ENCODE results near the gene URGCP. TPM values are rescaled to one million over a fixed set of nuclear protein-coding genes. Genes with fewer than 3 reads are reported as not detected.
"Not testable (repeated sequence)": the region's sequence is repeated elsewhere in the genome, so short reads cannot be mapped to it uniquely, and the experiment has no call there.

URGCP gene
- total RNA-seq, 1 experiment from 2014 or later: 48.3 TPM

DNA sequence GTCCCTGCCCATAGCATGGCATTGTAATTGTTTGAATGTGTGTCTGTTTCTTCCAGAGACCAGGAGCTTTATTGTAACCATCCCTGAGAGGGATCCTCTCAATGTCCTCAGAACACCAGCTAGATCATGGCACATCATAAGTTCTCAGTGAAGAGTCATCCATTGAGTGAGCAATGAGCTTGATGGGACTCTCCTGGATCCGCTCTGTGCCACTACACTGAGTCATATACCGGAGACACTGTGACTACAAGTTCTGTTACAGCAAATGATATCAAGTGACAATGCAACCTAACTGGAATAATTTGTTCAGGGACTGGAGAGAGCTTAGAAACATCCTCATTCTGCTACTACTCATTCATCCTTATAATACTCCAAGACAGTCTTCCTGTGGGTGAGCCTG is 62.1 kb downstream of the URGCP start:
- CTCF ChIA-PET: interaction anchor here (0.7 kb wide), 1 partner anchor 221 kb away, joined by 4 read pairs; no protein-coding TSS in a partner anchor
- H3K9me3 Mint-ChIP-seq (ENCODE audit: low read depth, unreplicated experiment): no peaks in the 10 kb centered on the region
- no peaks in the 10 kb centered on the region for H3K36me3 Mint-ChIP-seq (ENCODE audit: insufficient read depth, unreplicated experiment)
- H3K4me1 Mint-ChIP-seq (ENCODE audit: low read depth, unreplicated experiment): no peaks in the 10 kb centered on the region
- no peak overlapping the region for H3K4me3 Mint-ChIP-seq (ENCODE audit: low read depth, unreplicated experiment)
- BruUV-seq (replicated peaks): no TSS peak
- TF ChIP-seq, protein P1, sequence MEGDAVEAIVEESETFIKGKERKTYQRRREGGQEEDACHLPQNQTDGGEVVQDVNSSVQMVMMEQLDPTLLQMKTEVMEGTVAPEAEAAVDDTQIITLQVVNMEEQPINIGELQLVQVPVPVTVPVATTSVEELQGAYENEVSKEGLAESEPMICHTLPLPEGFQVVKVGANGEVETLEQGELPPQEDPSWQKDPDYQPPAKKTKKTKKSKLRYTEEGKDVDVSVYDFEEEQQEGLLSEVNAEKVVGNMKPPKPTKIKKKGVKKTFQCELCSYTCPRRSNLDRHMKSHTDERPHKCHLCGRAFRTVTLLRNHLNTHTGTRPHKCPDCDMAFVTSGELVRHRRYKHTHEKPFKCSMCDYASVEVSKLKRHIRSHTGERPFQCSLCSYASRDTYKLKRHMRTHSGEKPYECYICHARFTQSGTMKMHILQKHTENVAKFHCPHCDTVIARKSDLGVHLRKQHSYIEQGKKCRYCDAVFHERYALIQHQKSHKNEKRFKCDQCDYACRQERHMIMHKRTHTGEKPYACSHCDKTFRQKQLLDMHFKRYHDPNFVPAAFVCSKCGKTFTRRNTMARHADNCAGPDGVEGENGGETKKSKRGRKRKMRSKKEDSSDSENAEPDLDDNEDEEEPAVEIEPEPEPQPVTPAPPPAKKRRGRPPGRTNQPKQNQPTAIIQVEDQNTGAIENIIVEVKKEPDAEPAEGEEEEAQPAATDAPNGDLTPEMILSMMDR (IDR thresholded peaks at IDR 0.05; ENCODE audit: unreplicated experiment): no peak
- H3K27me3 Mint-ChIP-seq (ENCODE audit: unreplicated experiment): no peaks in the 10 kb centered on the region
- no peak overlapping the region for H3K27ac Mint-ChIP-seq (ENCODE audit: unreplicated experiment)
- no peak for DNase-seq
- intact Hi-C loops (cut with micrococcal nuclease; ENCODE audit: unreplicated experiment): no loop called here

DNA sequence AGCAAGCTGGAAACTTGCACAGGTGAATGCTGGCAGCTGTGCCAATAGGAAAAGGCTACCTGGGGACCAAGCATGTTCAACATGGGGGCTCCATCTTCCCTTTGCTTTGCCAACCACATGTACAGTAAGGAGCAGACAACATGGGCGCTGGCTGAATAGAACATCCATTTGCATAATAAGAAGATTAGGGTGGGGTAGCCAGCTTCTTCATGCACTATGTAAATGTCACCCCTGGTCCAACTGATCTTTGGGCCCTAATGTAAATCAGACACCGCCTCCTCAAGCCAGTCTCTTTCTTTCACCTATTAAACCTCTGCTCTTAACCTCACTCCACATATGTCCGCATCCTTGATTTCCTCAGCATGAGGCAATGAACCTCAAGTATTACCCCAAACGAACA is 63.1 kb downstream of the URGCP start:
- CTCF ChIA-PET: interaction anchor here (1.8 kb wide), 1 partner anchor 261 kb away, joined by 6 read pairs; the partner anchor contains the start of gene STK17A
- TF ChIP-seq, protein P1 (IDR thresholded peaks at IDR 0.05; ENCODE audit: unreplicated experiment): no peak
- H3K27ac Mint-ChIP-seq (ENCODE audit: unreplicated experiment): no peak overlapping the region
- H3K36me3 Mint-ChIP-seq (ENCODE audit: insufficient read depth, unreplicated experiment): no peaks in the 10 kb centered on the region
- intact Hi-C loops (cut with micrococcal nuclease; ENCODE audit: unreplicated experiment): no loop called here
- no peak overlapping the region for H3K4me3 Mint-ChIP-seq (ENCODE audit: low read depth, unreplicated experiment)
- BruUV-seq (replicated peaks): no TSS peak
- no peak for DNase-seq
- no peaks in the 10 kb centered on the region for H3K9me3 Mint-ChIP-seq (ENCODE audit: low read depth, unreplicated experiment)
- no peaks in the 10 kb centered on the region for H3K4me1 Mint-ChIP-seq (ENCODE audit: low read depth, unreplicated experiment)
- no peaks in the 10 kb centered on the region for H3K27me3 Mint-ChIP-seq (ENCODE audit: unreplicated experiment)

DNA sequence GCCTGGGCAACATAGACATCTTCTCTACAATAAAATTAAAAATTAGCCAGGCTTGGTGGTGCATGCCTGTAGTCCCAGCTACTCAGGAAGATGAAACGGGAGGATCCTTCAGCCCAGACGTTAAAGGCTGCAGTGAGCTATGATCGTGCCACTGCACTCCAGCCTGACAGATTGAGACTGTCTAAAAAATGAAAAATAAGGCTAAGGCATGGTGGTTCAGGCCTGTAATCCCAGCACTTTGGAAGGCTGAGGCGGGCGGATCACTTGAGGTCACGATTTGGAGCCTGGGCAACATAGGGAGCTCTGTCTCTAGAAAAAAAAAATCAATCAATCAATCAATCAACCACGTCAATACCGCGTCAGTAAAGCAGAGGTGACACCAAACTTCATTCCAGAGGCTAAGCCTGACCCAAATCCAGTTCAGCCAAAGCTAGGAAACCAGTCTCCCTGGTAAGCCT is 68.2 kb downstream of the URGCP start:
- Mint-ChIP-seq H3K27me3 (ENCODE audit: unreplicated experiment) (no peaks in the 10 kb centered on the region), H3K4me1 (ENCODE audit: low read depth, unreplicated experiment) (peaks cover 18% of the 10 kb centered on the region), H3K9me3 (ENCODE audit: low read depth, unreplicated experiment) (peaks cover 2% of the 10 kb centered on the region), H3K27ac (ENCODE audit: unreplicated experiment) (no peak overlapping the region), H3K4me3 (ENCODE audit: low read depth, unreplicated experiment) (peak overlapping the region; percentile 66), H3K36me3 (ENCODE audit: insufficient read depth, unreplicated experiment) (no peaks in the 10 kb centered on the region)
- TF ChIP-seq, protein P1 (IDR thresholded peaks at IDR 0.05; ENCODE audit: unreplicated experiment): no peak
- no peak for DNase-seq
- intact Hi-C loops (cut with micrococcal nuclease; ENCODE audit: unreplicated experiment): loop anchor here (2.0 to 10.0 kb wide), 6 partner anchors 109 to 896 kb away; partner anchors contain the start of genes COA1 and STK17A
- no TSS peak for BruUV-seq (replicated peaks)
- CTCF ChIA-PET: interaction anchor here (1.0 to 1.5 kb wide), 6 partner anchors 13 to 256 kb away, joined by 3 to 16 read pairs (median 4); partner anchors contain the start of genes MRPS24 and STK17A

DNA sequence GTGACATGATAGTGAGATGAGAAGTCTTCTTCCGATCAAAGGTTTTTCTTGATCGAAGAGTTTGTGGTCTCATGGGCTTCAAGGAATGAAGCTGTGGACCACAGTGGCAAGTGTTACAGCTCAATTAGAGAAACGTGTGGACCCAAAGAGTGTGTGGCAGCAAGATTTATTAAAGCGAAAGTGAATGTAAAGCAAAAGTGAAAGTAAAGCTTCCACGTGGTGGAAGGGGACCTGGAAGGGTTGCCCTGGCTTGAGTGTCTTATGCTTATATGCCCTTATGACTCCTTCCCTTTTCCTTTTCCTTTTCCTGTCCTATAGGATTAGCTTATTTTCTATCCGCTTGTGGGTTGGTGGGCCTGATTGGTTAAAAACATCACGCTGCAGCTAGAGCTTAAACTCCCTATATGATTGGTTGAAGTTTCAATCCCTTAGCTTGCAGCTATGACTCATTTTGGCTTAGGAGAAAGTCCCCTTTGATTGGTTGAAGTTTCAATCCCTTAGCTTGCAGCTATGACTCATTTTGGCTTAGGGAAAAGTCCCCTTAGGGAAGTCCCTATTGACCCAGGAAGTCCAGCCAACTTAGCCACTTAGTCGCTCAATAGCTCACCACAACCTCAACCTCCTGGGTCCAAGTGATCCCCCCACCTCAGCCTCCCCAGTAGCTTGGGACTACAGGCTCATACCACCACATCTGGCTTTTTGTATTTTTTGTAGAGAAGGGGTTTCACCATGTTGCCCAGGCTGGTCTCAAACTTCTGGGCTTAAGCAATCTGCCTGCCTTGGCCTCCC is 71.7 kb downstream of the URGCP start:
- intact Hi-C loops (cut with micrococcal nuclease; ENCODE audit: unreplicated experiment): loop anchor here (5.0 to 10.0 kb wide), 4 partner anchors 190 to 892 kb away; no protein-coding TSS in a partner anchor
- CTCF ChIA-PET: interaction anchor here (0.9 to 1.0 kb wide), 2 partner anchors 10 to 187 kb away, joined by 3 read pairs; no protein-coding TSS in a partner anchor
- H3K4me1 Mint-ChIP-seq (ENCODE audit: low read depth, unreplicated experiment): peaks cover 27% of the 10 kb centered on the region
- no TSS peak for BruUV-seq (replicated peaks)
- no peaks in the 10 kb centered on the region for H3K27me3 Mint-ChIP-seq (ENCODE audit: unreplicated experiment)
- peak overlapping the region; percentile 40 for H3K27ac Mint-ChIP-seq (ENCODE audit: unreplicated experiment)
- TF ChIP-seq, protein P1 (IDR thresholded peaks at IDR 0.05; ENCODE audit: unreplicated experiment): no peak
- H3K4me3 Mint-ChIP-seq (ENCODE audit: low read depth, unreplicated experiment): peak overlapping the region; percentile 15
- H3K9me3 Mint-ChIP-seq (ENCODE audit: low read depth, unreplicated experiment): peaks cover 2% of the 10 kb centered on the region
- no peak for DNase-seq
- no peaks in the 10 kb centered on the region for H3K36me3 Mint-ChIP-seq (ENCODE audit: insufficient read depth, unreplicated experiment)

DNA sequence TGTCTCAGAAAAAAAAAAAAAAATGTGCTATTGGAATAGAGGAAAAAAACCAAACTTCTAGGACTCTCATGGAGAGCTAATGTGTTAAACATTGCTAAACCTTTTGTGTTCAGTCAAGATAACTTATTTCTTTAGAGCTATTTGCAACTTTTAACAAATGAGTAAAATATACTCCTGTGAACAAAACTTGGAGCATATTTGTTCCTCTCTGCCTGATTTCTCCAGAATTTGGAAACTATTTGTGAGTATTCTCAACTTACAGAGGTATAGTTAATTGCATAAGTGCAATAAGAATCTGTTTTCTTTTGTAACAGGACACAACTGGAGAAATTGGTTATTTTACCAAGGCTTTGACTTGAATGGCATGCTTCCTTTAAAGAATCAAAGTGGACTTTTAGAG is 75.5 kb downstream of the URGCP start:
- H3K4me3 Mint-ChIP-seq (ENCODE audit: low read depth, unreplicated experiment); DNase-seq; H3K9me3 Mint-ChIP-seq (ENCODE audit: low read depth, unreplicated experiment); H3K27me3 Mint-ChIP-seq (ENCODE audit: unreplicated experiment); H3K36me3 Mint-ChIP-seq (ENCODE audit: insufficient read depth, unreplicated experiment); H3K27ac Mint-ChIP-seq (ENCODE audit: unreplicated experiment); BruUV-seq (replicated peaks); CTCF ChIA-PET: not testable (repeated sequence)
- intact Hi-C loops (cut with micrococcal nuclease; ENCODE audit: unreplicated experiment): loop anchor here (10.0 kb wide), 3 partner anchors 186 to 566 kb away; no protein-coding TSS in a partner anchor
- H3K4me1 Mint-ChIP-seq (ENCODE audit: low read depth, unreplicated experiment): peaks cover 18% of the 10 kb centered on the region

Measured in Calu3 (cell line).